H9 (cell line): ENCODE measurements around the gene DPYD. TPM values are rescaled to one million over a fixed set of nuclear protein-coding genes. Genes with fewer than 3 reads are reported as not detected.

Experiments used
- DNase-seq: peaks from one replicate; pipeline ENCODE4 v3.0.0-alpha.2; 2017
- H2AFZ ChIP-seq: one replicate; pipeline ENCODE4 v1.6.1; 2013; ENCODE audit warnings: mild to moderate bottlenecking, low read length, control low read depth, moderate library complexity
- H2AK5ac ChIP-seq: 2 replicates; pipeline ENCODE4 v1.6.1; 2013; ENCODE audit warnings: low read length, control low read depth, mixed read lengths; ENCODE audit not compliant: insufficient read length
- H2BK120ac ChIP-seq: one replicate; pipeline ENCODE4 v1.6.1; 2013; ENCODE audit warnings: low read depth, mild to moderate bottlenecking, low read length, control low read depth, inconsistent platforms; ENCODE audit not compliant: poor library complexity, severe bottlenecking
- H2BK12ac ChIP-seq: 2 replicates; pipeline ENCODE4 v1.6.1; 2013; ENCODE audit warnings: low read length, control low read depth, mixed read lengths, low read depth; ENCODE audit not compliant: insufficient read length
- H2BK15ac ChIP-seq: 2 replicates; pipeline ENCODE4 v1.6.1; 2013; ENCODE audit warnings: low read depth, low read length, control low read depth
- H2BK20ac ChIP-seq: one replicate; pipeline ENCODE4 v1.6.1; 2013; ENCODE audit warnings: low read depth, mild to moderate bottlenecking, low read length, control low read depth, inconsistent platforms; ENCODE audit not compliant: poor library complexity, severe bottlenecking
- H2BK5ac ChIP-seq: 2 replicates; pipeline ENCODE4 v1.6.1; 2013; ENCODE audit warnings: low read length, control low read depth, mixed read lengths; ENCODE audit not compliant: insufficient read length
- H3K14ac ChIP-seq: 2 replicates; pipeline ENCODE4 v1.6.1; 2013; ENCODE audit warnings: low read length, control low read depth; ENCODE audit not compliant: insufficient read depth
- H3K18ac ChIP-seq: 2 replicates; pipeline ENCODE4 v1.6.1; 2013; ENCODE audit warnings: low read depth, mild to moderate bottlenecking, mixed read lengths, low read length, control low read depth; ENCODE audit not compliant: insufficient read length
- H3K23ac ChIP-seq: 2 replicates; pipeline ENCODE4 v1.6.1; 2013; ENCODE audit warnings: low read length, control low read depth, mixed read lengths, low read depth; ENCODE audit not compliant: insufficient read length
- H3K23me2 ChIP-seq: 2 replicates; pipeline ENCODE4 v1.6.1; 2013; ENCODE audit warnings: low read depth, mild to moderate bottlenecking, mixed read lengths, low read length, control low read depth; ENCODE audit not compliant: insufficient read length, poor library complexity, severe bottlenecking
- H3K27ac ChIP-seq: 2 replicates; pipeline ENCODE4 v1.5.1; 2013; ENCODE audit warnings: low read length, control low read depth, mixed read lengths, low read depth; ENCODE audit not compliant: insufficient read length
- H3K27me3 ChIP-seq: 2 replicates; pipeline ENCODE4 v1.6.1; 2013; ENCODE audit warnings: low read length, control low read depth, inconsistent platforms; ENCODE audit not compliant: insufficient read depth
- H3K4ac ChIP-seq: 2 replicates; pipeline ENCODE4 v1.6.1; 2013; ENCODE audit warnings: low read depth, mild to moderate bottlenecking, control low read depth, inconsistent platforms, low read length, moderate library complexity
- H3K4me1 ChIP-seq: 2 replicates; pipeline ENCODE4 v1.6.1; 2013; ENCODE audit warnings: low read length, control low read depth, inconsistent platforms; ENCODE audit not compliant: insufficient read depth
- H3K4me2 ChIP-seq: 2 replicates; pipeline ENCODE4 v1.6.1; 2013; ENCODE audit warnings: low read length, control low read depth, mixed read lengths; ENCODE audit not compliant: insufficient read length, insufficient read depth
- H3K56ac ChIP-seq: 2 replicates; pipeline ENCODE4 v1.6.1; 2013; ENCODE audit warnings: low read depth, mild to moderate bottlenecking, mixed read lengths, low read length, control low read depth; ENCODE audit not compliant: insufficient read length
- H3K79me1 ChIP-seq: 2 replicates; pipeline ENCODE4 v1.6.1; 2013; ENCODE audit warnings: low read depth, mild to moderate bottlenecking, moderate library complexity, low read length, control low read depth, inconsistent platforms; ENCODE audit not compliant: insufficient read depth, poor library complexity, severe bottlenecking
- H3K79me2 ChIP-seq: 2 replicates; pipeline ENCODE4 v1.6.1; 2013; ENCODE audit warnings: low read length, control low read depth, inconsistent platforms; ENCODE audit not compliant: insufficient read depth
- H3K9ac ChIP-seq: 2 replicates; pipeline ENCODE4 v1.6.1; 2013; ENCODE audit warnings: low read length, control low read depth, mixed read lengths; ENCODE audit not compliant: insufficient read length; ENCODE audit errors: extremely low read depth
- H3K9me3 ChIP-seq: one replicate; pipeline ENCODE4 v1.6.1; 2013; ENCODE audit warnings: low read depth, low read length, inconsistent platforms; ENCODE audit not compliant: control insufficient read depth
- H3T11ph ChIP-seq: one replicate; pipeline ENCODE4 v1.6.1; 2013; ENCODE audit warnings: mild to moderate bottlenecking, low read length, control low read depth, inconsistent platforms
- H4K20me1 ChIP-seq: one replicate; pipeline ENCODE4 v1.6.1; 2013; ENCODE audit not compliant: control insufficient read depth, insufficient read length, insufficient read depth
- H4K5ac ChIP-seq: 2 replicates; pipeline ENCODE4 v1.6.1; 2013; ENCODE audit warnings: low read depth, mild to moderate bottlenecking, mixed read lengths, low read length, control low read depth; ENCODE audit not compliant: insufficient read length
- H4K8ac ChIP-seq: replicated peaks from 2 replicates; pipeline ENCODE4 v1.6.1; 2013; ENCODE audit warnings: low read length, control low read depth, mixed read lengths, low read depth; ENCODE audit not compliant: insufficient read length
- H4K91ac ChIP-seq: 2 replicates; pipeline ENCODE4 v1.6.1; 2013; ENCODE audit warnings: low read depth, mild to moderate bottlenecking, moderate library complexity, mixed read lengths, low read length, control low read depth; ENCODE audit not compliant: insufficient read length
- H3K27ac Mint-ChIP-seq, 3 experiments: 2 replicates in 2 of 3; 3 replicates in 1 of 3; pipeline ENCODE4 v1.8.0; 2020 to 2021; ENCODE audit warnings: mixed read lengths in 3 of 3, mild to moderate bottlenecking in 1 of 3, moderate library complexity in 1 of 3
- H3K27me3 Mint-ChIP-seq: 2 replicates; pipeline ENCODE4 v1.8.0; 2021; ENCODE audit warnings: low read depth, mild to moderate bottlenecking, moderate library complexity, mixed read lengths
- H3K36me3 Mint-ChIP-seq, 3 experiments: 2 replicates in 2 of 3; 3 replicates in 1 of 3; pipeline ENCODE4 v1.8.0; 2020 to 2021; ENCODE audit warnings: low read depth in 3 of 3, mixed read lengths in 3 of 3; ENCODE audit not compliant: insufficient read depth in 1 of 3
- H3K4me1 Mint-ChIP-seq, 2 experiments: 2 replicates each; pipeline ENCODE4 v1.8.0; 2020; ENCODE audit warnings: mixed read lengths in 2 of 2
- H3K4me3 Mint-ChIP-seq, 2 experiments: 2 replicates in 1 of 2; 3 replicates in 1 of 2; pipeline ENCODE4 v1.8.0; 2020 to 2021; ENCODE audit warnings: mild to moderate bottlenecking in 2 of 2, mixed read lengths in 2 of 2, moderate library complexity in 1 of 2
- H3K9me3 Mint-ChIP-seq, 2 experiments: 2 replicates in 1 of 2; 3 replicates in 1 of 2; pipeline ENCODE4 v1.8.0; 2020; ENCODE audit warnings: mild to moderate bottlenecking in 2 of 2, mixed read lengths in 2 of 2, moderate library complexity in 1 of 2
- WGBS: extraction: QIAGEN DNeasy Blood & Tissue Kit; methylation state at CpG from one replicate; pipeline ENCODE4 v1.1.7; 2013; ENCODE audit warnings: missing lambda C conversion rate, low lambda C conversion rate, mixed read lengths; ENCODE audit not compliant: insufficient read length; ENCODE audit errors: extremely low coverage; 5-methylcytosine and 5-hydroxymethylcytosine counted together
- total RNA-seq: library from RNA; stranded (reverse); gene quantifications from 2 replicates; pipeline ENCODE4 v1.2.1, GENCODE V29; 2021
- TF ChIP-seq, protein P1 (sequence below): fragments of 200-600 bp; sonication (generic); conservative IDR thresholded peaks from 3 replicates; pipeline ENCODE4 v1.8.0; 2021; ENCODE audit warnings: antibody characterized with exemption, mild to moderate bottlenecking

The DPYD gene
- total RNA-seq, 1 experiment from 2014 or later: 0.37 TPM

DNA sequence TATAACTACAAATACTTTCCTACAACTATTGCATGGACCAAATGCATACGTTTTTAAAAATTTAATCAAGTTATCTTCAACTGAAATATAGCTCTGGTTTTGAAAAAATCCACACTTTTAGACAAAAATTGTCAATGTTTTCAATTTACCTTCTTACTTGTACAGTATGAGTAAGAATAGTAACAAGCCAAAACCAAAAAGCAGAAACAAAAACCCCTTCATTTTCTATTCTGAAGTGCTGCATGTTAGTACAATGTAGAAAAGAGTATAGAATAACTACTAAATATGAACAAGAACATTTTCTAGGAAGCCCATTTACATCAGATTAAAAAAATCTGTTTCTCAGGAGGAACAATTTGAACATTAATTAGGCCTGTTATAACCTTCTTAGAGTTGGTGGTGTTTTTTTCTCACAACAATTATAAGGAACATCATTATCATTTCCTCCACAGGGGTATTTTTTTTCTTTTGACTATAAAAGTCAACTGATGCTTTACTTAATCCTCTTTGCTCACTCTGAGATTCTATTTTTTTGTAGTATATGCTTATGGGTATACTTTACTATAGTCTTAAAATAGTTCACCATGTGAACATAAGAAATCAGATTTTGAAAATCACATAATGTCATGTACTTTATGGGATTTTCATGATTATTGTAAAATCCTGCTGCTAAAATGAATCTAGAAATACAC is 723.9 kb downstream of the DPYD start:
- no peak for DNase-seq
- Histone ChIP-seq H4K8ac (no peak overlapping the region), H4K5ac (no peak overlapping the region), H3K14ac (no peak overlapping the region), H3K4me1 (no peaks in the 10 kb centered on the region), H3K79me2 (no peaks in the 10 kb centered on the region), H3K9me3 (no peaks in the 10 kb centered on the region), H3K4me2 (no peak overlapping the region), H3K27me3 (no peaks in the 10 kb centered on the region), H3T11ph (no peak overlapping the region), H3K9ac (no peak overlapping the region), H3K79me1 (no peaks in the 10 kb centered on the region), H3K4ac (no peak overlapping the region), H2BK20ac (no peak overlapping the region), H3K56ac (no peak overlapping the region), H2BK120ac (no peak overlapping the region), H3K23ac (no peak overlapping the region), H3K18ac (no peak overlapping the region), H2BK15ac (no peak overlapping the region), H2AK5ac (no peak overlapping the region), H3K23me2 (no peaks in the 10 kb centered on the region), H3K27ac (no peak overlapping the region), H4K20me1 (no peaks in the 10 kb centered on the region), H2BK12ac (no peak overlapping the region), H2BK5ac (no peak overlapping the region), H2AFZ (no peak overlapping the region), H4K91ac (no peak overlapping the region)
- H3K36me3 Mint-ChIP-seq: no peaks in the 10 kb centered on the region
- no peaks in the 10 kb centered on the region; a peak in 1 of 5 replicates for H3K9me3 Mint-ChIP-seq
- TF ChIP-seq, protein P1, sequence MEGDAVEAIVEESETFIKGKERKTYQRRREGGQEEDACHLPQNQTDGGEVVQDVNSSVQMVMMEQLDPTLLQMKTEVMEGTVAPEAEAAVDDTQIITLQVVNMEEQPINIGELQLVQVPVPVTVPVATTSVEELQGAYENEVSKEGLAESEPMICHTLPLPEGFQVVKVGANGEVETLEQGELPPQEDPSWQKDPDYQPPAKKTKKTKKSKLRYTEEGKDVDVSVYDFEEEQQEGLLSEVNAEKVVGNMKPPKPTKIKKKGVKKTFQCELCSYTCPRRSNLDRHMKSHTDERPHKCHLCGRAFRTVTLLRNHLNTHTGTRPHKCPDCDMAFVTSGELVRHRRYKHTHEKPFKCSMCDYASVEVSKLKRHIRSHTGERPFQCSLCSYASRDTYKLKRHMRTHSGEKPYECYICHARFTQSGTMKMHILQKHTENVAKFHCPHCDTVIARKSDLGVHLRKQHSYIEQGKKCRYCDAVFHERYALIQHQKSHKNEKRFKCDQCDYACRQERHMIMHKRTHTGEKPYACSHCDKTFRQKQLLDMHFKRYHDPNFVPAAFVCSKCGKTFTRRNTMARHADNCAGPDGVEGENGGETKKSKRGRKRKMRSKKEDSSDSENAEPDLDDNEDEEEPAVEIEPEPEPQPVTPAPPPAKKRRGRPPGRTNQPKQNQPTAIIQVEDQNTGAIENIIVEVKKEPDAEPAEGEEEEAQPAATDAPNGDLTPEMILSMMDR: no peak
- H3K4me3 Mint-ChIP-seq: no peak overlapping the region
- no peak overlapping the region for H3K27ac Mint-ChIP-seq
- H3K27me3 Mint-ChIP-seq: no peaks in the 10 kb centered on the region
- 100% methylated on average over 1 of the region's 1 CpG for whole genome bisulfite sequencing
- H3K4me1 Mint-ChIP-seq: no peaks in the 10 kb centered on the region
